ENCODE data around the gene SUN3. TPM values are rescaled to one million over a fixed set of nuclear protein-coding genes. Genes with fewer than 3 reads are reported as not detected.

SUN3 gene
- total and polyA plus RNA-seq, 3 experiments from 2014 or later = not detected

DNA sequence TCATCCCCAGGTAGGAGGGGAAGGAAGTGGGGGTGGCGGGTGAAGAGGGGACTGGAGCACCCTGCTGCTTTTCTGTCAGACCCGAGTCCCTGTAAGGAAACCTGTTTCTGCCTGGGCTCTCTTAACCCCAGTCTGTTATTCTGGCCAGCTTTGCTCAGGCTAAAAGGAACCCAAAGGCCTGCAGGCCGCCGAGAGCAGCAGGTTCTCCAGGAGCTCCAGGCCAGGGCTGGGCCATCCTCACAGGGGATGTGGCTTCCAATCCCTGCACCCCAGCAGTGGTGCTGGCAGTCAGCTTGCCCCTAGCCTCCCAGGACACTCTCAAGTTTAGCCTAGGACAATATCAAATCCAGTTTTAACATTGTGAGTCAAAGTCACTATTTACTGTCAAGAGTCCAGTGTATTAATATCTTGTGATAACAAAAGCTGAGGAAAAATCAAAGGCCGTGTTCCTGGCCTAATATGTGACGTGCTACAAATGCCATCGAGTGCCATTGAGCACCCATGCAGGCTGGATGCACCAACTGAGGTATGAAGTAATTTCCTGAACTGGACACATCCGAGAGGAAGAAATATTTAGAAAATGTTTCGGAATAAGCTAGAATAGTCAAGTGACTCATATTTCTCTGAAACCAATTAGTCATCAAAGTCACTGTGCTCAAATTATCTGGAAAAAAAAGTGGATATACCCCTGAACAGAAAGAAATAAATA is 87.6 kb downstream of the SUN3 start:
- H3K9me3 ChIP-seq (ENCODE audit: low read length) = no peaks in the 10 kb centered on the region
- CTCF ChIA-PET = no interaction called here
- DNase-seq = no peak
- Mint-ChIP-seq H3K4me1 (no peaks in the 10 kb centered on the region), H3K27ac (no peak overlapping the region), H3K27me3 (peaks cover 0 to 5% of the 10 kb centered on the region in 2 donors), H3K9me3 (no peaks in the 10 kb centered on the region), H3K4me3 (no peak overlapping the region), H3K36me3 (peaks cover 0 to under 1% (median 0%) of the 10 kb centered on the region in 3 donors)
- H3K27ac ChIP-seq (ENCODE audit: low read depth, low read length) = no peak overlapping the region
- POLR2A ChIA-PET = no interaction called here
- no peak overlapping the region for H3K4me3 ChIP-seq (ENCODE audit: low read length)
- H3K27me3 ChIP-seq (ENCODE audit: insufficient read depth, low read length, poor library complexity, severe bottlenecking) = no peaks in the 10 kb centered on the region
- no peaks in the 10 kb centered on the region for H3K36me3 ChIP-seq (ENCODE audit: insufficient read depth, low read length)
- no peaks in the 10 kb centered on the region for H3K4me1 ChIP-seq (ENCODE audit: insufficient read depth, low read length)

DNA sequence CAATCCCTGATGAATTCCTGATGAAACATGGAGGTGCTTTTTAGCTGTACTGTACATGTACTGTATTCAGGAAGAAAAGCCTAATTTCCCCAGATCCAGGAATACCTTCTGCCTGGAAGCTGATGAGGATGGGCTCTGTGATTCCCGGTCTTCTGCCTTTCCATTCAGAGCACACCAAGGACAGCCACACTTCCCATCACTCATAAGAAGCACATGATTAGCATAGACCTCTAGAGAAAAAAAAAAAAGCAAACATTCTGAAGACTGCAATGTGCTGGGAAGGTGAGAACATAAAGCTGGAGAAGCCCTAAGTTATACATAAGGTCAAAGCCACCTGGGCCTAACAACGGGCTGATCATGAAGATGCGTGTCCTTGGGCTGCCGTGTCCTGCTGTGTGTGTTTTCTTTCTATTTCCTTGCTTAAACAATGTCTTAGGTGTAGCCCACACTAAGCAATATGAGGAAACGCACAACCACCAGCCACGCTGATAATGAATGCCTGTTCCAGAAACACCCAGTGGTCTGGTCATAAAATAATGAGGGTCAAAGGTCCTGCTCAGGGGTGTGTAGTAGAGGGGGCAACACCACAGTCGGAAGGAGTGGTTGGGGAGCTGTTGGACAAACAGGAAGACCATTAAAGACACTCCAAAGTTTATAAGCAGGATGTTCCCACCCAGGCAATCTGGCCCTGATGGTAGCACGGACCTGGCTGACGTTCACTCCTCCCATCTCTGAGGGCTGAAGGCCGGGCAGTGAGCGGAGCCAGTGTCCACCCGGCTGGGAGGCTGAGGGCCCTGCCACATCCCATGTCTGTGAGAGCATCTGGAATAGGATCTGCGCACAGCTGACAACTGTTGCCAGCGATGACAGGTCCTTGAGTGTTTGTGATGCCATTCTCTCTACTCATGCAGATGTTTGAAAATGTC is 88.6 kb downstream of the SUN3 start:
- Histone ChIP-seq H3K4me3 (ENCODE audit: low read length) (no peak overlapping the region), H3K27ac (ENCODE audit: low read depth, low read length) (no peak overlapping the region), H3K36me3 (ENCODE audit: insufficient read depth, low read length) (no peaks in the 10 kb centered on the region), H3K9me3 (ENCODE audit: low read length) (no peaks in the 10 kb centered on the region), H3K27me3 (ENCODE audit: insufficient read depth, low read length, poor library complexity, severe bottlenecking) (no peaks in the 10 kb centered on the region), H3K4me1 (ENCODE audit: insufficient read depth, low read length) (no peaks in the 10 kb centered on the region)
- ChIA-PET CTCF (interaction anchor here (2.2 kb wide), 1 partner anchor 170 kb away, joined by 5 read pairs; no protein-coding TSS in a partner anchor), POLR2A (no interaction called here)
- peaks cover 0 to 5% of the 10 kb centered on the region in 2 donors for H3K27me3 Mint-ChIP-seq
- H3K4me3 Mint-ChIP-seq = no peak overlapping the region
- no peak for DNase-seq
- no peak overlapping the region for H3K27ac Mint-ChIP-seq
- no peaks in the 10 kb centered on the region for H3K9me3 Mint-ChIP-seq
- peaks cover 0 to 3% (median 0%) of the 10 kb centered on the region in 3 donors for H3K36me3 Mint-ChIP-seq
- H3K4me1 Mint-ChIP-seq = no peaks in the 10 kb centered on the region

DNA sequence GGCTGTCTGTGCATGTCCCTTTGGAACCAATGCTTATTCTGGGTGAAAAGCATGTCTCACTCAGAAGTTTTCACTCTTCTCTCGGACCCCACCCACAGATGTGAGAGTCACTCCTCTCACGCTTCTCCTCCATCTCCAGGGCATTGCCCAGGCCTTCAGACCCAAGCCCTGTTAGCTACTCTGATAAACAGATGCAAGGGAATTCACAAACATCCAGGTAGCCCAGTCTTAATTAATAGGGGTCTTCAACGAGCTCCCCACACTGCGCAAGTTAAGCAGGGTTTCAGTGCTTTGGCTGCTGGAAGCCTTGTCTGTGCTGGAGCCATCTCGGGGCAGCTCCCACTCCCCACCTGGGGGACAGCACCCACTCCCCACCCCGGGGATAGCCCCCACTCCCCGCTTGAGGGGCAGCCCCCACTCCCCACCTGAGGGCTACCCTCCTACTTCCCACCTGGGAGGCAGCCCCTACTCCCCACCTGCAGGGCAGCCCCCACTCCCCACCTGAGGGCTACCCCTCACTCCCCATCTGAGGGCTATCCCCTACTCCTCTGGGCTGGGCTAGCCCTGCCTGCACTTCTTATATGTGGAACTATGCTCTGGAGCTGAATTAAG is 89.4 kb downstream of the SUN3 start:
- Mint-ChIP-seq H3K4me1 (no peaks in the 10 kb centered on the region), H3K27me3 (peaks cover 0 to 5% of the 10 kb centered on the region in 2 donors), H3K27ac (no peak overlapping the region), H3K9me3 (no peaks in the 10 kb centered on the region), H3K4me3 (no peak overlapping the region), H3K36me3 (peaks cover 0 to 3% (median 0%) of the 10 kb centered on the region in 3 donors)
- no peak overlapping the region for H3K4me3 ChIP-seq (ENCODE audit: low read length)
- no peak overlapping the region for H3K27ac ChIP-seq (ENCODE audit: low read depth, low read length)
- CTCF ChIA-PET = interaction anchor here (2.2 kb wide), 1 partner anchor 171 kb away, joined by 5 read pairs; no protein-coding TSS in a partner anchor
- H3K9me3 ChIP-seq (ENCODE audit: low read length) = no peaks in the 10 kb centered on the region
- no peaks in the 10 kb centered on the region for H3K36me3 ChIP-seq (ENCODE audit: insufficient read depth, low read length)
- H3K4me1 ChIP-seq (ENCODE audit: insufficient read depth, low read length) = no peaks in the 10 kb centered on the region
- POLR2A ChIA-PET = no interaction called here
- no peak for DNase-seq
- no peaks in the 10 kb centered on the region for H3K27me3 ChIP-seq (ENCODE audit: insufficient read depth, low read length, poor library complexity, severe bottlenecking)

DNA sequence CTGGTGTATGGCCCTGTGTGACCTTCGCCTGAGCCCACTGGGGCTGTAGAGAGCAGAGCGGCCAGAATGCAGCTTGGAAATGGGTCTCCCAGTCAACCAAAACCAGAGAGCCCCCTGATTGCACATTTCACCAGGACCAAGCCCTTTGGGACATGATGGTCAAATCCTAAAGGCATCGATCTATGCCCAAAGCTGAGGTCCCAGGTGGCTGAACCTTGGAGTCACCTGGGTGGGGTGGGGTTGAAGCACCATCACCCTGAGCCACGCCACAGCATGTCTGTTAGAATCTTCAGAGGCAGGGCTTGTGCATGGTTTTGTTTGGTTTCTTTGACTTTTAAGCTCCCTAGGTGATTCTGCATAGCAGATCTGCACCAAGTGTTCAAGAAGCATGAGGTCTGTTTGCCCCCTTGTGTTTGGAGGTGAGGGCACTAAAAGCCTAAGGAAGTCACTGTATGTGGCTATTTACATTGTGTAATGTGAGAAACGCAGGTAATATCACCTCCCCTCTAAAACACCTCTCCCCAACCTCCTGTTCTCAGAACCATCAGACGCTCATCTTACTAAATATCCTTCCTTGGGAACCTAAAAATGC is 90.2 kb downstream of the SUN3 start:
- H3K27me3 ChIP-seq (ENCODE audit: insufficient read depth, low read length, poor library complexity, severe bottlenecking) = no peaks in the 10 kb centered on the region
- no peaks in the 10 kb centered on the region for H3K9me3 ChIP-seq (ENCODE audit: low read length)
- H3K4me1 Mint-ChIP-seq = no peaks in the 10 kb centered on the region
- peak overlapping the region in 1 of 8 donors; percentile 11 for H3K27ac Mint-ChIP-seq
- no peak overlapping the region for H3K4me3 Mint-ChIP-seq
- no peak overlapping the region for H3K27ac ChIP-seq (ENCODE audit: low read depth, low read length)
- H3K4me3 ChIP-seq (ENCODE audit: low read length) = no peak overlapping the region
- ChIA-PET POLR2A (no interaction called here), CTCF (interaction anchor here (2.2 kb wide), 1 partner anchor 172 kb away, joined by 5 read pairs; no protein-coding TSS in a partner anchor)
- H3K27me3 Mint-ChIP-seq = peaks cover 0 to 2% of the 10 kb centered on the region in 2 donors
- DNase-seq = no peak
- no peaks in the 10 kb centered on the region for H3K36me3 ChIP-seq (ENCODE audit: insufficient read depth, low read length)
- H3K4me1 ChIP-seq (ENCODE audit: insufficient read depth, low read length) = no peaks in the 10 kb centered on the region
- no peaks in the 10 kb centered on the region for H3K9me3 Mint-ChIP-seq
- peaks cover 0 to 3% (median 0%) of the 10 kb centered on the region in 3 donors for H3K36me3 Mint-ChIP-seq

DNA sequence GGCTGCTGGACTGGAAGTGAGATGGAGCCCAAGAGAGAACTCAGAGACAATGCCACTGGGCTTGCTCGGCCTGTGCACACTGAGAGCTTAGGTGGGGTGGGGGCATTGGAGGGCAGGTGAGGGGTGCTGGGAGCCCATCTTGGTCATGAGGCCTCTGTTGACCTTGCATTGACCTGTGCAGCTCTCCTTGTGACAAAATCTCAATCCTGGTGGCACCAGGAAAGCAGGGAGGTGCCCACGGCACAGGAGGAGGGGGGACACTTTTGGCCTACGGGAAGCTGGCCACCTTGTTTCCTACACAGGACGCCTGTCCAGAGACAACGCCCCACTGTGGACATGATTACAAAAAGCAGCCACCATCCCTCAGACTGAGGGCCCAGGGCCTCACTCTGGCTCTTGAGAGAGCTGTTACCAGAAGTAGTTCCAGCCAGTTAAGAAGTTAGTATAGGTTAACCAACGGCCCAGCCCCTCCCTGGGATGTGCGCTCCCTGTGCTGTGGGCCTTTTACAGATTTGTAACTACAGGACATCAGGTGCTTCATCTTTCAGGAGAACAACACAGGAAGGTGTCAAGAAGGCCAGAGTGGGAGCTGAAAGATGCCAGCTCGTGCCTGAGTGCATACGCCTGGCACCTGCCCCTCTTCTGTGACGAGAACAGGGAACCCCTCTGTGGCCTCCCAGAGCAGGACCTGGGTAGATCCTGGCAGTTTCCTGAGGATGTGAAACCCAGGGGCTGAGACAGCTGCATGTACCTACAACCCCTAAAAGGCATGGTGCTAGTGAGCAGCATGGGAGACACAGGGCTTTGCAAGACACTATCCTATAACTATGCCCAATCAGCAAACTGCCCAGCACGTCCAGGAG is 91.0 kb downstream of the SUN3 start:
- no peaks in the 10 kb centered on the region for H3K4me1 ChIP-seq (ENCODE audit: insufficient read depth, low read length)
- H3K4me1 Mint-ChIP-seq = no peaks in the 10 kb centered on the region
- peaks cover 0 to 3% (median 0%) of the 10 kb centered on the region in 3 donors for H3K36me3 Mint-ChIP-seq
- CTCF ChIA-PET = interaction anchor here (2.2 kb wide), 1 partner anchor 173 kb away, joined by 5 read pairs; no protein-coding TSS in a partner anchor
- no peak overlapping the region for H3K27ac ChIP-seq (ENCODE audit: low read depth, low read length)
- H3K9me3 Mint-ChIP-seq = no peaks in the 10 kb centered on the region
- no peak overlapping the region for H3K4me3 ChIP-seq (ENCODE audit: low read length)
- no peaks in the 10 kb centered on the region for H3K9me3 ChIP-seq (ENCODE audit: low read length)
- POLR2A ChIA-PET = no interaction called here
- peak overlapping the region in 1 of 8 donors; percentile 85 for H3K27ac Mint-ChIP-seq
- H3K4me3 Mint-ChIP-seq = no peak overlapping the region
- DNase-seq = no peak
- peaks cover 0 to 2% of the 10 kb centered on the region in 2 donors for H3K27me3 Mint-ChIP-seq
- H3K36me3 ChIP-seq (ENCODE audit: insufficient read depth, low read length) = no peaks in the 10 kb centered on the region
- no peaks in the 10 kb centered on the region for H3K27me3 ChIP-seq (ENCODE audit: insufficient read depth, low read length, poor library complexity, severe bottlenecking)

Other genes with a start within 250 kb of the SUN3 start
- gene PKD1L1, start 80.6 kb downstream of the SUN3 start, total RNA-seq = under 1 TPM; 0.18 TPM
- 0.02 TPM for gene PKD1L1, start 80.6 kb downstream of the SUN3 start, polyA plus RNA-seq
- 10 to 100 TPM; 64.9 to 65.0 TPM for gene HUS1, start 49.5 kb downstream of the SUN3 start, total RNA-seq
- 35.0 TPM for gene HUS1, start 49.5 kb downstream of the SUN3 start, polyA plus RNA-seq
- under 1 TPM; 0.66 to 0.92 TPM for gene C7orf57, start 6.4 kb upstream of the SUN3 start, total RNA-seq
- not detected for gene C7orf57, start 6.4 kb upstream of the SUN3 start, polyA plus RNA-seq
- 10 to 100 TPM; 92.3 to 93.1 TPM for gene UPP1, start 60.2 kb upstream of the SUN3 start, total RNA-seq
- 106 TPM for gene UPP1, start 60.2 kb upstream of the SUN3 start, polyA plus RNA-seq
- gene ABCA13, start 142.4 kb upstream of the SUN3 start, total RNA-seq = not detected
- not detected for gene ABCA13, start 142.4 kb upstream of the SUN3 start, polyA plus RNA-seq